H1 (cell line): ENCODE results near the gene PEAK1. TPM values are rescaled to one million over a fixed set of nuclear protein-coding genes. Genes with fewer than 3 reads are reported as not detected.

Source experiments
- CTCF ChIA-PET: fragments of 300-600 bp; sonication (Branson Sonifier 250); formaldehyde crosslinking; loops from one replicate; lab custom pipeline; 2021; ENCODE audit not compliant: partially characterized antibody; lab: Charles Lee
- POLR2A ChIA-PET: fragments of 300-600 bp; sonication (Branson Sonifier 250); formaldehyde crosslinking; loops from one replicate; lab custom pipeline; 2021; ENCODE audit warnings: inconsistent platforms; ENCODE audit not compliant: partially characterized antibody; lab: Charles Lee
- DNase-seq, 2 experiments: peaks; one replicate each; pipeline versions ENCODE4 v3.0.0 to v3.0.0-alpha.2; 2010 to 2022; ENCODE audit warnings: low spot score in 2 of 2, low read depth in 1 of 2, mixed read lengths in 1 of 2
- FAIRE-seq: peaks from 2 replicates; lab custom pipeline; 2011; peaks lifted over from hg19 to GRCh38; lab: Jason Lieb, UNC
- H2AFZ ChIP-seq: 2 replicates; pipeline ENCODE4 v1.8.1; 2012; ENCODE audit warnings: low read length, inconsistent platforms
- H2AK5ac ChIP-seq: 2 replicates; pipeline ENCODE4 v1.6.1; 2013; ENCODE audit warnings: low read depth, low read length
- H2BK120ac ChIP-seq: replicated peaks from 2 replicates; pipeline ENCODE3; 2013; ENCODE audit warnings: low read depth, low read length, inconsistent platforms
- H2BK12ac ChIP-seq: 2 replicates; pipeline ENCODE4 v1.6.1; 2013; ENCODE audit warnings: low read depth, low read length
- H2BK15ac ChIP-seq: 2 replicates; pipeline ENCODE4 v1.6.1; 2013; ENCODE audit warnings: low read length
- H2BK20ac ChIP-seq: 2 replicates; pipeline ENCODE4 v1.6.1; 2013; ENCODE audit warnings: low read length
- H2BK5ac ChIP-seq: 2 replicates; pipeline ENCODE4 v1.6.1; 2013; ENCODE audit warnings: low read depth, low read length
- H3K14ac ChIP-seq: 2 replicates; pipeline ENCODE4 v1.6.1; 2013; ENCODE audit warnings: inconsistent platforms; ENCODE audit not compliant: insufficient read length
- H3K18ac ChIP-seq: 2 replicates; pipeline ENCODE4 v1.6.1; 2013; ENCODE audit warnings: low read length; ENCODE audit errors: extremely low read depth
- H3K23ac ChIP-seq: 2 replicates; pipeline ENCODE4 v1.6.1; 2013; ENCODE audit warnings: inconsistent platforms; ENCODE audit not compliant: insufficient read length
- H3K23me2 ChIP-seq: 2 replicates; pipeline ENCODE4 v1.6.1; 2013; ENCODE audit warnings: low read depth, low read length
- H3K27ac ChIP-seq: 2 replicates; pipeline ENCODE4 v1.6.1; 2011; ENCODE audit warnings: low read depth, low read length, inconsistent platforms
- H3K27me3 ChIP-seq, 4 experiments: replicated peaks in 1 of 4; 1 replicate in 1 of 4; 2 replicates in 3 of 4; pipeline versions ENCODE4 v1.6.1 to v1.8.1; 2011 to 2013; ENCODE audit warnings: low read length in 3 of 4, mild to moderate bottlenecking in 3 of 4, inconsistent platforms in 2 of 4, mixed read lengths in 2 of 4, moderate library complexity in 1 of 4; ENCODE audit not compliant: control insufficient read depth in 3 of 4, insufficient read depth in 3 of 4; ENCODE audit errors: extremely low read depth in 1 of 4
- H3K36me3 ChIP-seq, 4 experiments: 2 replicates each; pipeline versions ENCODE4 v1.6.1 to v1.8.1; 2011 to 2013; ENCODE audit warnings: mild to moderate bottlenecking in 4 of 4, low read length in 3 of 4, moderate library complexity in 2 of 4, control low read depth in 1 of 4, inconsistent platforms in 1 of 4; ENCODE audit not compliant: insufficient read depth in 4 of 4, control insufficient read depth in 2 of 4
- H3K4ac ChIP-seq: replicated peaks from 2 replicates; pipeline ENCODE3; 2013; ENCODE audit warnings: low read length, low read depth, mixed read lengths, inconsistent platforms; ENCODE audit not compliant: insufficient read length
- H3K4me1 ChIP-seq, 4 experiments: replicated peaks in 1 of 4; 1 replicate in 1 of 4; 2 replicates in 3 of 4; pipeline versions ENCODE4 v1.6.1 to v1.8.1; 2011 to 2013; ENCODE audit warnings: low read length in 3 of 4, inconsistent platforms in 2 of 4, mixed read lengths in 1 of 4; ENCODE audit not compliant: insufficient read depth in 4 of 4, control insufficient read depth in 3 of 4
- H3K4me2 ChIP-seq, 2 experiments: 2 replicates each; pipeline versions ENCODE4 v1.6.1 to v1.8.1; 2011 to 2013; ENCODE audit warnings: low read depth in 2 of 2, low read length in 2 of 2, control low read depth in 1 of 2, inconsistent platforms in 1 of 2, mild to moderate bottlenecking in 1 of 2; ENCODE audit not compliant: insufficient read depth in 1 of 2
- H3K4me3 ChIP-seq, 4 experiments: fragments of 200-600, 300-600 bp in 1 of 4; sonication (generic), shearing (Covaris generic), sonication (Bioruptor Twin) in 1 of 4; 2 replicates each; pipeline versions ENCODE4 v1.5.1 to v1.8.1; 2011 to 2016; ENCODE audit warnings: low read length in 4 of 4, low read depth in 3 of 4, control low read depth in 2 of 4, inconsistent platforms in 2 of 4, mild to moderate bottlenecking in 2 of 4, mixed read lengths in 1 of 4, moderate library complexity in 1 of 4; ENCODE audit not compliant: insufficient read depth in 2 of 4; ENCODE audit errors: extremely low read depth in 1 of 4
- H3K56ac ChIP-seq: replicated peaks from 2 replicates; pipeline ENCODE3; 2013; ENCODE audit warnings: low read depth, mild to moderate bottlenecking, mixed read lengths, low read length, inconsistent platforms; ENCODE audit not compliant: insufficient read length
- H3K79me1 ChIP-seq: 2 replicates; pipeline ENCODE4 v1.6.1; 2013; ENCODE audit warnings: low read depth, low read length, control low read depth
- H3K79me2 ChIP-seq, 2 experiments: 2 replicates each; pipeline versions ENCODE4 v1.6.1 to v1.8.1; 2012 to 2013; ENCODE audit warnings: low read length in 2 of 2, mild to moderate bottlenecking in 2 of 2, inconsistent platforms in 1 of 2; ENCODE audit not compliant: insufficient read depth in 2 of 2, control insufficient read depth in 1 of 2
- H3K9ac ChIP-seq, 4 experiments: replicated peaks in 1 of 4; 1 replicate in 1 of 4; 2 replicates in 3 of 4; pipeline versions ENCODE4 v1.6.1 to v1.8.1; 2011 to 2013; ENCODE audit warnings: low read depth in 3 of 4, low read length in 3 of 4, control low read depth in 2 of 4, mild to moderate bottlenecking in 2 of 4, moderate library complexity in 2 of 4, inconsistent platforms in 1 of 4; ENCODE audit errors: extremely low read depth in 1 of 4
- H3K9me3 ChIP-seq, 2 experiments: 2 replicates each; pipeline versions ENCODE4 v1.6.1 to v1.8.1; 2012 to 2013; ENCODE audit warnings: mild to moderate bottlenecking in 2 of 2, moderate library complexity in 2 of 2, control low read depth in 1 of 2, inconsistent platforms in 1 of 2, low read depth in 1 of 2, low read length in 1 of 2, mixed read lengths in 1 of 2; ENCODE audit not compliant: insufficient read depth in 2 of 2
- H4K20me1 ChIP-seq, 2 experiments: replicated peaks in 1 of 2; 2 replicates each; pipeline versions ENCODE3 to v1.8.1; 2011 to 2013; ENCODE audit warnings: inconsistent platforms in 2 of 2, low read length in 2 of 2, mild to moderate bottlenecking in 1 of 2; ENCODE audit not compliant: insufficient read depth in 2 of 2, control insufficient read depth in 1 of 2
- H4K5ac ChIP-seq: 2 replicates; pipeline ENCODE4 v1.6.1; 2013; ENCODE audit warnings: low read length, low read depth, mixed read lengths, inconsistent platforms; ENCODE audit not compliant: insufficient read length
- H4K8ac ChIP-seq: 2 replicates; pipeline ENCODE4 v1.8.0; 2013; ENCODE audit warnings: mild to moderate bottlenecking, moderate library complexity, low read length, inconsistent platforms; ENCODE audit not compliant: insufficient read depth; ENCODE audit errors: extremely low read depth
- H4K91ac ChIP-seq: replicated peaks from 2 replicates; pipeline ENCODE3; 2013; ENCODE audit warnings: low read length, mixed read lengths, inconsistent platforms; ENCODE audit not compliant: insufficient read length
- ASH2L ChIP-seq: fragments of 200-600, 300-600 bp; sonication (generic); IDR thresholded peaks from one replicate; pipeline ENCODE4 v1.7.1; 2017; ENCODE audit warnings: low read length
- BACH1 ChIP-seq: IDR thresholded peaks from 2 replicates; pipeline ENCODE4 v1.6.1; 2012; ENCODE audit warnings: low read length, improper control_type of control experiment
- MAFK ChIP-seq: IDR thresholded peaks from 2 replicates; pipeline ENCODE4 v1.6.1; 2012; ENCODE audit warnings: low read depth, mild to moderate bottlenecking, improper control_type of control experiment, low read length
- POLR2A ChIP-seq, 2 experiments: IDR thresholded peaks; 1 replicate in 1 of 2; 2 replicates in 1 of 2; pipeline ENCODE4 v1.6.1; 2011; ENCODE audit warnings: low read depth in 2 of 2, low read length in 2 of 2, mild to moderate bottlenecking in 2 of 2; ENCODE audit errors: control extremely low read depth in 1 of 2
- RNF2 ChIP-seq: fragments of 200-900, 300-1000 bp; sonication (generic); IDR thresholded peaks from 2 replicates; pipeline ENCODE4 v1.7.1; 2016; ENCODE audit warnings: borderline replicate concordance, low read depth, mild to moderate bottlenecking, antibody characterized with exemption, low read length; ENCODE audit not compliant: poor library complexity, severe bottlenecking; ENCODE audit errors: missing control alignments
- SP1 ChIP-seq: IDR thresholded peaks from 2 replicates; pipeline ENCODE4 v1.6.1; 2011; ENCODE audit warnings: low read depth, low read length
- SP2 ChIP-seq: IDR thresholded peaks from 2 replicates; pipeline ENCODE4 v1.6.1; 2012; ENCODE audit warnings: mild to moderate bottlenecking, low read length, inconsistent platforms
- SUZ12 ChIP-seq: fragments of 200-600 bp; sonication (generic); IDR thresholded peaks from 2 replicates; pipeline ENCODE4 v1.6.1; 2012; ENCODE audit warnings: mild to moderate bottlenecking, inconsistent platforms, low read length, moderate library complexity, mixed read lengths
- TBP ChIP-seq: IDR thresholded peaks from 2 replicates; pipeline ENCODE4 v1.6.1; 2011; ENCODE audit warnings: low read depth, low read length, improper control_type of control experiment
- WGBS, 2 experiments: shearing (Covaris generic) in 1 of 2; methylation state at CpG; one replicate each; pipeline versions ENCODE4 v1.1.6 to v1.1.7; 2013 to 2015; ENCODE audit warnings: low lambda C conversion rate in 2 of 2, mixed read lengths in 2 of 2, inconsistent platforms in 1 of 2, low coverage in 1 of 2, missing lambda C conversion rate in 1 of 2; ENCODE audit not compliant: insufficient replicate concordance in 2 of 2, insufficient coverage in 1 of 2, insufficient read length in 1 of 2; ENCODE audit errors: extremely low coverage in 1 of 2, missing lambda C conversion rate in 1 of 2; 5-methylcytosine and 5-hydroxymethylcytosine counted together
- long read RNA-seq, 2 experiments: library from RNA in 1 of 2; library from capped mRNA in 1 of 2; stranded (forward); transcript quantifications; one replicate each; pipeline ENCODE4 v2.0.0, GENCODE V29; 2021; ENCODE audit warnings: inconsistent platforms in 1 of 2
- polyA minus RNA-seq, 3 experiments: library from RNA; depleted of rRNA, polyadenylated mRNA; stranded (reverse); fragments of >200 nt; gene quantifications; 1 replicate in 2 of 3; 2 replicates in 1 of 3; pipeline ENCODE4 v1.2.3, GENCODE V29; 2011
- polyA plus RNA-seq, 7 experiments: library from polyadenylated mRNA; depleted of rRNA in 3 of 7; stranded (reverse) in 5 of 7; unstranded in 2 of 7; fragments of >200 nt in 5 of 7; fragments of 200-250 nt in 2 of 7; gene quantifications; 1 replicate in 5 of 7; 2 replicates in 1 of 7; 4 replicates in 1 of 7; pipeline versions ENCODE4 v1.2.1 to v1.2.3, GENCODE V29; 2011 to 2013; ENCODE audit warnings: missing spikeins in 2 of 7, mixed read lengths in 2 of 7
- total RNA-seq: library from RNA; stranded (reverse); fragmentation: NEBNext Ultra II Directional; extraction: Animal tissue kit (Norgen Biotek cat#: 25700); gene quantifications from 2 replicates; pipeline ENCODE4 v1.2.1, GENCODE V29; 2021

PEAK1 gene
- 41.1 and 44.8 TPM in 2 replicates for total RNA-seq
- polyA plus RNA-seq (2011; rRNA removed) = 7.7 and 8.8 TPM in 2 replicates
- 10.2 TPM for polyA plus RNA-seq (2011; cell fraction: cytosol; rRNA removed)
- polyA plus RNA-seq (2011; cell fraction: nucleus; rRNA removed) = 17.1 TPM
- 10.7 to 16.9 TPM (median 15.0 TPM) in 4 replicates for polyA plus RNA-seq (2012, experiment 1 of 2)
- 0.33 TPM for polyA plus RNA-seq (2012, experiment 2 of 2)
- 9.3 TPM for polyA plus RNA-seq (2013, experiment 1 of 2)
- polyA plus RNA-seq (2013, experiment 2 of 2) = 9.5 TPM
- 34.4 and 43.0 TPM in 2 replicates for polyA minus RNA-seq (2011; rRNA and poly(A)+ RNA removed)
- polyA minus RNA-seq (2011; cell fraction: cytosol; rRNA and poly(A)+ RNA removed) = 28.5 TPM
- 54.4 TPM for polyA minus RNA-seq (2011; cell fraction: nucleus; rRNA and poly(A)+ RNA removed)
- long read RNA-seq, experiment 1, partial matches to known transcripts = 0 of 15 reads
- long read RNA-seq, experiment 1, other reads (novel, unspliced or antisense) = 15 of 15 reads
- long read RNA-seq, experiment 2, partial matches to known transcripts = 1 of 1 reads
- long read RNA-seq, experiment 2, other reads (novel, unspliced or antisense) = 0 of 1 reads

GRCh38 chr15:77419836-77420609 lies at the start of gene PEAK1:
Gene PEAK1, minus strand, starts transcription at chr15:77420104. Its CDS starts 238,178 bp downstream, at chr15:77181926.
- H4K8ac ChIP-seq = peak within 1 kb of the TSS; percentile 76
- no peak within 1 kb of the TSS for H2AK5ac ChIP-seq
- H3K4me3 ChIP-seq = peak within 1 kb of the TSS; percentile 86 to 98 (median 94)
- peak within 1 kb of the TSS; percentile 90 for H3K27ac ChIP-seq
- WGBS, 2 experiments = 3% methylated on average over 29 of the region's 92 CpGs; no CpG with 5 or more reads in 1 of the 2 experiments
- no peaks in the 10 kb centered on the region for H3K27me3 ChIP-seq
- no peak within 1 kb of the TSS for H3K14ac ChIP-seq
- H4K5ac ChIP-seq = peak within 1 kb of the TSS; percentile 73
- H3K4me2 ChIP-seq = peak within 1 kb of the TSS; percentile 85 to 96
- no peak within 1 kb of the TSS for H2BK120ac ChIP-seq
- H3K23ac ChIP-seq = no peak within 1 kb of the TSS
- H2BK5ac ChIP-seq = peak within 1 kb of the TSS; percentile 89
- no peak within 1 kb of the TSS for H2BK15ac ChIP-seq
- peak within 1 kb of the TSS; percentile 56 for H3K56ac ChIP-seq
- H3K9me3 ChIP-seq = no peaks in the 10 kb centered on the region
- H2BK12ac ChIP-seq = no peak within 1 kb of the TSS
- FAIRE-seq (no peak), DNase-seq (peak; percentile 94 to 98)
- H3K36me3 ChIP-seq = no peaks in the 10 kb centered on the region
- peaks cover 0 to 19% (median 9%) of the 10 kb centered on the region in 4 experiments; a peak in 4 of 7 replicates for H3K4me1 ChIP-seq
- H3K4ac ChIP-seq = no peak within 1 kb of the TSS
- peaks cover 10% of the 10 kb centered on the region; the same call in 1 of the 2 replicates for H3K23me2 ChIP-seq
- H2AFZ ChIP-seq = peak within 1 kb of the TSS; percentile 81
- peak within 1 kb of the TSS; percentile 82 for H4K91ac ChIP-seq
- H3K79me2 ChIP-seq = peaks cover 0 to 82% of the 10 kb centered on the region in 2 experiments; a peak in 3 of 4 replicates
- peaks cover 13 to 15% of the 10 kb centered on the region in 2 experiments for H4K20me1 ChIP-seq
- no peak within 1 kb of the TSS for H2BK20ac ChIP-seq
- POLR2A ChIA-PET = interaction anchor here (0.6 to 1.9 kb wide), 11 partner anchors 10 to 1084 kb away, joined by 3 to 9 read pairs (median 4); no protein-coding TSS in a partner anchor
- peak within 1 kb of the TSS; percentile 85 to 95 (median 91) for H3K9ac ChIP-seq
- CTCF ChIA-PET = interaction anchor here (1.3 to 2.4 kb wide), 4 partner anchors 10 to 123 kb away, joined by 3 to 15 read pairs (median 4); no protein-coding TSS in a partner anchor
- H3K18ac ChIP-seq = peak within 1 kb of the TSS; percentile 89; the same call in 1 of the 2 replicates
- H3K79me1 ChIP-seq = peaks cover 3% of the 10 kb centered on the region; the same call in 1 of the 2 replicates
- peak; percentile 80; the same call in 1 of the 2 replicates for TF ChIP-seq BACH1
- peak; percentile 61; the same call in 1 of the 2 replicates for TF ChIP-seq TBP
- no peak for TF ChIP-seq RNF2
- peak; percentile 32 to 56; a peak in 2 of 3 replicates for TF ChIP-seq POLR2A (IDR thresholded peaks at IDR 0.05; ENCODE audit: control extremely low read depth in 1 of 2, low read depth in 2 of 2, low read length in 2 of 2)
- no peak for TF ChIP-seq MAFK
- TF ChIP-seq ASH2L = no peak
- peak; percentile 31; the same call in 1 of the 2 replicates for TF ChIP-seq SUZ12
- TF ChIP-seq SP2 = no peak
- TF ChIP-seq SP1 = 0 out of 2 replicates have a peak, but pooled peaks have one; percentile 43
